ENCODE results near the gene GRIN3B.

Gene GRIN3B

GRCh38 chr19:1049800-1050199, 49.6 kb downstream of the GRIN3B start:
- no peak overlapping the region for H3K4me3 ChIP-seq (ENCODE audit: low read depth, low read length)
- TF ChIP-seq CTCF (IDR thresholded peaks at IDR 0.05; ENCODE audit: low read depth, low read length, missing control alignments): no peak
- in situ Hi-C loops (cut with HindIII; ENCODE audit: low sequenced_read_pairs): no loop called here

GRCh38 chr19:1050989-1051788, 51.0 kb downstream of the GRIN3B start:
- DNase-seq (ENCODE audit: low read depth): no peak
- no peak for TF ChIP-seq CTCF (IDR thresholded peaks at IDR 0.05; ENCODE audit: low read depth, low read length, missing control alignments)
- in situ Hi-C loops (cut with HindIII; ENCODE audit: low sequenced_read_pairs): no loop called here
- H3K4me3 ChIP-seq (ENCODE audit: low read depth, low read length): no peak overlapping the region

More at GRCh38 chr19:1049800-1050199, 49.6 kb downstream of the GRIN3B start:
- DNase-seq (ENCODE audit: low read depth): no peak

- H3K4me3 ChIP-seq (ENCODE audit: low read depth, low read length): no peak overlapping the region
- DNase-seq (ENCODE audit: low read depth): no peak
- no peak for TF ChIP-seq CTCF (IDR thresholded peaks at IDR 0.05; ENCODE audit: low read depth, low read length, missing control alignments)
- in situ Hi-C loops (cut with HindIII; ENCODE audit: low sequenced_read_pairs): no loop called here
These were observed 51.6 kb downstream of the GRIN3B start for GRCh38 chr19:1051791-1052190.

GRCh38 chr19:1052349-1052975, 52.2 kb downstream of the GRIN3B start:
- in situ Hi-C loops (cut with HindIII; ENCODE audit: low sequenced_read_pairs): no loop called here
- no peak for TF ChIP-seq CTCF (IDR thresholded peaks at IDR 0.05; ENCODE audit: low read depth, low read length, missing control alignments)
- no peak overlapping the region for H3K4me3 ChIP-seq (ENCODE audit: low read depth, low read length)
- DNase-seq (ENCODE audit: low read depth): no peak

GRCh38 chr19:1053176-1054101, 53.2 kb downstream of the GRIN3B start:
- DNase-seq (ENCODE audit: low read depth): no peak
- in situ Hi-C loops (cut with HindIII; ENCODE audit: low sequenced_read_pairs): no loop called here
- TF ChIP-seq CTCF (IDR thresholded peaks at IDR 0.05; ENCODE audit: low read depth, low read length, missing control alignments): no peak
- no peak overlapping the region for H3K4me3 ChIP-seq (ENCODE audit: low read depth, low read length)

Data from astrocyte of the cerebellum (primary cell).